K562 (cell line): ENCODE results near the gene ATP5F1C. TPM values are rescaled to one million over a fixed set of nuclear protein-coding genes. Genes with fewer than 3 reads are reported as not detected.

ENCODE experiments used
- CBX3 ChIP-seq, 2 experiments: IDR thresholded peaks; 1 replicate in 1 of 2; 2 replicates in 1 of 2; pipeline ENCODE4 v1.6.1; 2012; ENCODE audit warnings: inconsistent platforms in 2 of 2, low read length in 2 of 2, borderline replicate concordance in 1 of 2, control low read depth in 1 of 2
- CCAR2 ChIP-seq: fragments of 200-400 bp; formaldehyde crosslinking; IDR thresholded peaks from 2 replicates; pipeline ENCODE4 v1.6.1; 2017; ENCODE audit warnings: mild to moderate bottlenecking, low read depth, low read length
- CXXC5 ChIP-seq: fragments of 250-450 bp; sonication (Bioruptor Pico); IDR thresholded peaks from 2 replicates; pipeline ENCODE4 v1.8.0; 2022; ENCODE audit warnings: inconsistent platforms, mild to moderate bottlenecking, moderate library complexity
- HDGF ChIP-seq: fragments of 450-650 bp; IDR thresholded peaks from 2 replicates; pipeline ENCODE4 v1.6.1; 2016
- JUN ChIP-seq, 2 experiments: sonication (generic) in 1 of 2; formaldehyde crosslinking in 1 of 2; IDR thresholded peaks; 2 replicates each; pipeline versions ENCODE4 v1.6.1 to v1.8.0; 2012 to 2022; ENCODE audit warnings: borderline replicate concordance in 2 of 2, mild to moderate bottlenecking in 2 of 2, improper control_type of control experiment in 1 of 2, low read depth in 1 of 2, low read length in 1 of 2, missing genetic modification reagents in 1 of 2
- MAFG ChIP-seq: fragments of 450-650 bp; conservative IDR thresholded peaks from 2 replicates; pipeline ENCODE4 v1.6.1; 2016; ENCODE audit warnings: missing genetic modification characterization, missing compliant biosample characterization
- NONO ChIP-seq, 2 experiments: fragments of 200-400 bp in 1 of 2; fragments of 450-650 bp in 1 of 2; formaldehyde crosslinking in 1 of 2; IDR thresholded peaks; 2 replicates each; pipeline ENCODE4 v1.6.1; 2017; ENCODE audit warnings: low read depth in 2 of 2, mild to moderate bottlenecking in 2 of 2, moderate library complexity in 2 of 2, low read length in 1 of 2
- NR1H2 ChIP-seq: sonication (generic); formaldehyde crosslinking; IDR thresholded peaks from 2 replicates; pipeline ENCODE4 v1.4.0; 2020; ENCODE audit warnings: mild to moderate bottlenecking, missing genetic modification reagents
- RCOR1 ChIP-seq, 2 experiments: IDR thresholded peaks; 2 replicates each; pipeline ENCODE4 v1.6.1; 2012; ENCODE audit warnings: low read depth in 2 of 2, low read length in 2 of 2, borderline replicate concordance in 1 of 2, improper control_type of control experiment in 1 of 2
- SMAD3 ChIP-seq: fragments of 450-650 bp; formaldehyde crosslinking; conservative IDR thresholded peaks from 2 replicates; pipeline ENCODE4 v1.4.0; 2020; ENCODE audit warnings: mild to moderate bottlenecking
- SP2 ChIP-seq: IDR thresholded peaks from 2 replicates; pipeline ENCODE4 v1.6.1; 2011; ENCODE audit warnings: mild to moderate bottlenecking, low read depth, low read length, moderate library complexity; ENCODE audit not compliant: poor library complexity, severe bottlenecking; ENCODE audit errors: extremely low read depth
- TAF7 ChIP-seq: fragments of 450-650 bp; IDR thresholded peaks from 2 replicates; pipeline ENCODE4 v1.6.1; 2016; ENCODE audit warnings: missing genetic modification characterization, missing compliant biosample characterization
- TCF7L2 ChIP-seq: fragments of 150-350 bp; IDR thresholded peaks from 2 replicates; pipeline ENCODE4 v1.6.1; 2016; ENCODE audit warnings: low read depth, mild to moderate bottlenecking, low read length, moderate library complexity
- TOE1 ChIP-seq, 2 experiments: fragments of 450-650 bp in 1 of 2; sonication (generic) in 1 of 2; formaldehyde crosslinking in 1 of 2; IDR thresholded peaks; 2 replicates each; pipeline versions ENCODE4 v1.7.1 to v1.8.0; 2016 to 2022; ENCODE audit warnings: borderline replicate concordance in 2 of 2, mild to moderate bottlenecking in 2 of 2, antibody characterized with exemption in 1 of 2, inconsistent platforms in 1 of 2, low read depth in 1 of 2, missing genetic modification reagents in 1 of 2, moderate library complexity in 1 of 2
- YY1 ChIP-seq, 3 experiments: IDR thresholded peaks; 2 replicates each; pipeline ENCODE4 v1.6.1; 2011; ENCODE audit warnings: low read length in 2 of 3, mild to moderate bottlenecking in 2 of 3, moderate library complexity in 2 of 3, borderline replicate concordance in 1 of 3, control low read depth in 1 of 3, low read depth in 1 of 3; ENCODE audit not compliant: insufficient read depth in 3 of 3, insufficient replicate concordance in 2 of 3, control insufficient read depth in 1 of 3, insufficient read length in 1 of 3; ENCODE audit errors: extremely low read depth in 1 of 3
- ZSCAN32 ChIP-seq: fragments of 450-650 bp; formaldehyde crosslinking; IDR thresholded peaks from 2 replicates; pipeline ENCODE4 v1.4.0; 2020; ENCODE audit warnings: mild to moderate bottlenecking, moderate library complexity
- polyA plus RNA-seq, 8 experiments: library from polyadenylated mRNA; depleted of rRNA in 4 of 8; stranded (reverse) in 5 of 8; unstranded in 3 of 8; fragments of >200 nt; fragmentation: Nextera tagmentation in 2 of 8; fragmentation: Illumina TruSeq in 1 of 8; extraction: Ambion mirVana in 2 of 8; extraction: Trizol in 1 of 8; gene quantifications; 2 replicates each; pipeline versions ENCODE4 v1.2.1 to v1.2.3, GENCODE V29; 2011 to 2014; ENCODE audit warnings: inconsistent platforms in 1 of 8, missing spikeins in 1 of 8
- total RNA-seq, 7 experiments: library from RNA; depleted of rRNA in 6 of 7; stranded (reverse); fragments of >200 nt in 6 of 7; fragmentation: Illumina TruSeq in 2 of 7; extraction: Trizol in 2 of 7; gene quantifications; 2 replicates each; pipeline versions ENCODE4 v1.2.1 to v1.2.3, GENCODE V29; 2011 to 2021; ENCODE audit warnings: low replicate concordance in 1 of 7
- TF ChIP-seq, protein P1 (sequence below), 3 experiments: IDR thresholded peaks in 2 of 3; conservative IDR thresholded peaks in 1 of 3; 2 replicates each; pipeline ENCODE4 v1.5.1; 2011 to 2012; ENCODE audit warnings: low read length in 3 of 3, mild to moderate bottlenecking in 3 of 3, control low read depth in 2 of 3, improper control_type of control experiment in 1 of 3, inconsistent platforms in 1 of 3, low read depth in 1 of 3, mixed read lengths in 1 of 3, moderate library complexity in 1 of 3; ENCODE audit not compliant: insufficient read depth in 2 of 3
- TF ChIP-seq, protein P2 (sequence below): fragments of 450-650 bp; IDR thresholded peaks from 2 replicates; pipeline ENCODE4 v1.6.1; 2018; ENCODE audit warnings: mild to moderate bottlenecking, low read depth; ENCODE audit not compliant: partially characterized antibody
- TF ChIP-seq, protein P3 (sequence below): sonication (generic); formaldehyde crosslinking; IDR thresholded peaks from 2 replicates; pipeline ENCODE4 v1.8.1; 2023; ENCODE audit warnings: mild to moderate bottlenecking, missing genetic modification reagents

The ATP5F1C gene
- total and polyA plus RNA-seq, 9 of the 15 experiments (the other 6 are each of a cell fraction or from before 2014, with no cell fraction given), result 389 to 1,475 (median 559) TPM

DNA sequence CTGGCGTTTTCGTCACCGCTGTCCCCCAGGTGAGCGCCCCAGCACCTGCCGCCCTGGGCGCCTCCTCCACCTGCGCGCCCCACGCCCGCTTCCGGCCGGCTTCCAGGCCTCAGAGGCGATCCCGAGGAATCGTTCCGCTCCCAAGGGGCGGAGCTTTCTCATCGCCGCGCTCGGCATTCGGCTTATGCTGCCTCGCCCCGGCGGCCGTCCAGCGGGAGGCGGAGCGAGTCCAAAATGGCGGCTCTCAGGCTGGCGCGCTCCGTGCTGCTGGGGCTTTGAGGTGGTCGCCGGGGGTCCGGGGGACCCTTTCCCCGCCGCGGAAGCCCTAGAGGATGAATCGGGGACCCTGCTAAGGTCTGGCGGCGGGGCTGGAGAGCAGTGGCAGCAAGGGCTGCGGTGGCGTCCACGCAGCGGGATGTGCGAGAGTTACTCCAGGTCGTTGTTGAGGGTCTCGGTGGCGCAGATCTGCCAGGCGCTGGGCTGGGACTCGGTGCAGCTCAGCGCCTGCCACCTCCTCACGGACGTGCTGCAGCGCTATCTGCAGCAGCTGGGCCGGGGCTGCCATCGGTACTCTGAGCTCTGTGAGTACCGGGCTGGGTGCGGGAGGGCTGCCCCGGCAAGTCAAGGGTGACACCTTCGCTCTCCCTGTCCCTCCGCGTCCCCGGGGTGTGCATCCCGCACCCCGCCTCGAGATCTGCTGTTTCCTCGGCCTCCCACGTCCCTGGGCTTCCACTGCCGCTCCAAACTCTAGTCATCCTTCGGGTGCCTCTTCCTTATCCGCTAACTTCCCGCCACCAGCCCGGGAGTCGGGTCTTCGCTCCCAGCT is 30.5 kb downstream of the ATP5F1C start, which contains the start of gene TAF3 (continued):
- no peak for TF ChIP-seq HDGF
- TF ChIP-seq RCOR1 (IDR thresholded peaks at IDR 0.05; ENCODE audit: borderline replicate concordance in 1 of 2, low read depth in 2 of 2, low read length in 2 of 2), result peak in 1 of 2 experiments; percentile 83; a peak in 3 of 4 replicates
- TF ChIP-seq, protein P1, sequence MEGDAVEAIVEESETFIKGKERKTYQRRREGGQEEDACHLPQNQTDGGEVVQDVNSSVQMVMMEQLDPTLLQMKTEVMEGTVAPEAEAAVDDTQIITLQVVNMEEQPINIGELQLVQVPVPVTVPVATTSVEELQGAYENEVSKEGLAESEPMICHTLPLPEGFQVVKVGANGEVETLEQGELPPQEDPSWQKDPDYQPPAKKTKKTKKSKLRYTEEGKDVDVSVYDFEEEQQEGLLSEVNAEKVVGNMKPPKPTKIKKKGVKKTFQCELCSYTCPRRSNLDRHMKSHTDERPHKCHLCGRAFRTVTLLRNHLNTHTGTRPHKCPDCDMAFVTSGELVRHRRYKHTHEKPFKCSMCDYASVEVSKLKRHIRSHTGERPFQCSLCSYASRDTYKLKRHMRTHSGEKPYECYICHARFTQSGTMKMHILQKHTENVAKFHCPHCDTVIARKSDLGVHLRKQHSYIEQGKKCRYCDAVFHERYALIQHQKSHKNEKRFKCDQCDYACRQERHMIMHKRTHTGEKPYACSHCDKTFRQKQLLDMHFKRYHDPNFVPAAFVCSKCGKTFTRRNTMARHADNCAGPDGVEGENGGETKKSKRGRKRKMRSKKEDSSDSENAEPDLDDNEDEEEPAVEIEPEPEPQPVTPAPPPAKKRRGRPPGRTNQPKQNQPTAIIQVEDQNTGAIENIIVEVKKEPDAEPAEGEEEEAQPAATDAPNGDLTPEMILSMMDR (IDR thresholded peaks at IDR 0.05 in 2 of 3, conservative IDR thresholded peaks at IDR 0.05 in 1 of 3; ENCODE audit: insufficient read depth in 2 of 3, low read depth in 1 of 3, low read length in 3 of 3), result no peak
- TF ChIP-seq TAF7 (tag), result peak; percentile 95
- 0 out of 2 replicates have a peak, but pooled peaks have one; percentile 39 for TF ChIP-seq JUN (IDR thresholded peaks at IDR 0.05; ENCODE audit: borderline replicate concordance, low read depth, low read length)
- no peak for TF ChIP-seq JUN (CRISPR knock-in tag; IDR thresholded peaks at IDR 0.05; ENCODE audit: borderline replicate concordance)
- TF ChIP-seq CXXC5 (CRISPR knock-in tag), result peak; percentile 94
- TF ChIP-seq, protein P2, sequence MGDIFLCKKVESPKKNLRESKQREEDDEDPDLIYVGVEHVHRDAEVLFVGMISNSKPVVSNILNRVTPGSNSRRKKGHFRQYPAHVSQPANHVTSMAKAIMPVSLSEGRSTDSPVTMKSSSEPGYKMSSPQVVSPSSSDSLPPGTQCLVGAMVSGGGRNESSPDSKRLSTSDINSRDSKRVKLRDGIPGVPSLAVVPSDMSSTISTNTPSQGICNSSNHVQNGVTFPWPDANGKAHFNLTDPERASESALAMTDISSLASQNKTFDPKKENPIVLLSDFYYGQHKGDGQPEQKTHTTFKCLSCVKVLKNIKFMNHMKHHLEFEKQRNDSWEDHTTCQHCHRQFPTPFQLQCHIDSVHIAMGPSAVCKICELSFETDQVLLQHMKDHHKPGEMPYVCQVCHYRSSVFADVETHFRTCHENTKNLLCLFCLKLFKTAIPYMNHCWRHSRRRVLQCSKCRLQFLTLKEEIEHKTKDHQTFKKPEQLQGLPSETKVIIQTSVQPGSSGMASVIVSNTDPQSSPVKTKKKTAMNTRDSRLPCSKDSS, result no peak
- peak in 1 of 2 experiments; percentile 44; a peak in 1 of 4 replicates for TF ChIP-seq NONO (IDR thresholded peaks at IDR 0.05; ENCODE audit: low read depth in 2 of 2, low read length in 1 of 2)
- TF ChIP-seq, protein P3, sequence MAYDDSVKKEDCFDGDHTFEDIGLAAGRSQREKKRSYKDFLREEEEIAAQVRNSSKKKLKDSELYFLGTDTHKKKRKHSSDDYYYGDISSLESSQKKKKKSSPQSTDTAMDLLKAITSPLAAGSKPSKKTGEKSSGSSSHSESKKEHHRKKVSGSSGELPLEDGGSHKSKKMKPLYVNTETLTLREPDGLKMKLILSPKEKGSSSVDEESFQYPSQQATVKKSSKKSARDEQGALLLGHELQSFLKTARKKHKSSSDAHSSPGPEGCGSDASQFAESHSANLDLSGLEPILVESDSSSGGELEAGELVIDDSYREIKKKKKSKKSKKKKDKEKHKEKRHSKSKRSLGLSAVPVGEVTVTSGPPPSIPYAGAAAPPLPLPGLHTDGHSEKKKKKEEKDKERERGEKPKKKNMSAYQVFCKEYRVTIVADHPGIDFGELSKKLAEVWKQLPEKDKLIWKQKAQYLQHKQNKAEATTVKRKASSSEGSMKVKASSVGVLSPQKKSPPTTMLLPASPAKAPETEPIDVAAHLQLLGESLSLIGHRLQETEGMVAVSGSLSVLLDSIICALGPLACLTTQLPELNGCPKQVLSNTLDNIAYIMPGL (CRISPR knock-in tag), result no peak; the same call in 1 of the 2 replicates
- TF ChIP-seq TOE1 (IDR thresholded peaks at IDR 0.05; ENCODE audit: borderline replicate concordance), result peak; percentile 78; the same call in 1 of the 2 replicates
- TF ChIP-seq TOE1 (CRISPR knock-in tag; IDR thresholded peaks at IDR 0.05; ENCODE audit: borderline replicate concordance, low read depth), result no peak
- peak in 1 of 2 experiments; percentile 24; a peak in 1 of 3 replicates for TF ChIP-seq CBX3 (IDR thresholded peaks at IDR 0.05; ENCODE audit: borderline replicate concordance in 1 of 2, low read length in 2 of 2)
- TF ChIP-seq CCAR2, result no peak
- TF ChIP-seq MAFG (tag), result no peak
- TF ChIP-seq SMAD3, result no peak
- TF ChIP-seq SP2, result no peak
- no peak for TF ChIP-seq ZSCAN32 (CRISPR knock-in tag)
- no peak for TF ChIP-seq NR1H2 (CRISPR knock-in tag)
- peak; percentile 91 to 98 (median 97) for TF ChIP-seq YY1 (IDR thresholded peaks at IDR 0.05; ENCODE audit: borderline replicate concordance in 1 of 3, control insufficient read depth in 1 of 3, extremely low read depth in 1 of 3, insufficient read depth in 3 of 3, insufficient read length in 1 of 3, insufficient replicate concordance in 2 of 3, low read depth in 1 of 3, low read length in 2 of 3)
- no peak for TF ChIP-seq TCF7L2
